H1 (cell line): ENCODE data around the gene SMIM5. TPM values are rescaled to one million over a fixed set of nuclear protein-coding genes. Genes with fewer than 3 reads are reported as not detected.

ENCODE experiments used
- CTCF ChIA-PET: fragments of 300-600 bp; sonication (Branson Sonifier 250); formaldehyde crosslinking; loops from one replicate; lab custom pipeline; 2021; ENCODE audit not compliant: partially characterized antibody; lab: Charles Lee
- POLR2A ChIA-PET: fragments of 300-600 bp; sonication (Branson Sonifier 250); formaldehyde crosslinking; loops from one replicate; lab custom pipeline; 2021; ENCODE audit warnings: inconsistent platforms; ENCODE audit not compliant: partially characterized antibody; lab: Charles Lee
- DNase-seq, 2 experiments: peaks; one replicate each; pipeline versions ENCODE4 v3.0.0 to v3.0.0-alpha.2; 2010 to 2022; ENCODE audit warnings: low spot score in 2 of 2, low read depth in 1 of 2, mixed read lengths in 1 of 2
- FAIRE-seq: peaks from 2 replicates; lab custom pipeline; 2011; peaks lifted over from hg19 to GRCh38; lab: Jason Lieb, UNC
- H2AFZ ChIP-seq: 2 replicates; pipeline ENCODE4 v1.8.1; 2012; ENCODE audit warnings: low read length, inconsistent platforms
- H2AK5ac ChIP-seq: 2 replicates; pipeline ENCODE4 v1.6.1; 2013; ENCODE audit warnings: low read depth, low read length
- H2BK120ac ChIP-seq: replicated peaks from 2 replicates; pipeline ENCODE3; 2013; ENCODE audit warnings: low read depth, low read length, inconsistent platforms
- H2BK12ac ChIP-seq: 2 replicates; pipeline ENCODE4 v1.6.1; 2013; ENCODE audit warnings: low read depth, low read length
- H2BK15ac ChIP-seq: 2 replicates; pipeline ENCODE4 v1.6.1; 2013; ENCODE audit warnings: low read length
- H2BK20ac ChIP-seq: 2 replicates; pipeline ENCODE4 v1.6.1; 2013; ENCODE audit warnings: low read length
- H2BK5ac ChIP-seq: 2 replicates; pipeline ENCODE4 v1.6.1; 2013; ENCODE audit warnings: low read depth, low read length
- H3K14ac ChIP-seq: 2 replicates; pipeline ENCODE4 v1.6.1; 2013; ENCODE audit warnings: inconsistent platforms; ENCODE audit not compliant: insufficient read length
- H3K18ac ChIP-seq: 2 replicates; pipeline ENCODE4 v1.6.1; 2013; ENCODE audit warnings: low read length; ENCODE audit errors: extremely low read depth
- H3K23ac ChIP-seq: 2 replicates; pipeline ENCODE4 v1.6.1; 2013; ENCODE audit warnings: inconsistent platforms; ENCODE audit not compliant: insufficient read length
- H3K23me2 ChIP-seq: 2 replicates; pipeline ENCODE4 v1.6.1; 2013; ENCODE audit warnings: low read depth, low read length
- H3K27ac ChIP-seq: 2 replicates; pipeline ENCODE4 v1.6.1; 2011; ENCODE audit warnings: low read depth, low read length, inconsistent platforms
- H3K27me3 ChIP-seq, 4 experiments: replicated peaks in 1 of 4; 1 replicate in 1 of 4; 2 replicates in 3 of 4; pipeline versions ENCODE4 v1.6.1 to v1.8.1; 2011 to 2013; ENCODE audit warnings: low read length in 3 of 4, mild to moderate bottlenecking in 3 of 4, inconsistent platforms in 2 of 4, mixed read lengths in 2 of 4, moderate library complexity in 1 of 4; ENCODE audit not compliant: control insufficient read depth in 3 of 4, insufficient read depth in 3 of 4; ENCODE audit errors: extremely low read depth in 1 of 4
- H3K36me3 ChIP-seq, 4 experiments: 2 replicates each; pipeline versions ENCODE4 v1.6.1 to v1.8.1; 2011 to 2013; ENCODE audit warnings: mild to moderate bottlenecking in 4 of 4, low read length in 3 of 4, moderate library complexity in 2 of 4, control low read depth in 1 of 4, inconsistent platforms in 1 of 4; ENCODE audit not compliant: insufficient read depth in 4 of 4, control insufficient read depth in 2 of 4
- H3K4ac ChIP-seq: replicated peaks from 2 replicates; pipeline ENCODE3; 2013; ENCODE audit warnings: low read length, low read depth, mixed read lengths, inconsistent platforms; ENCODE audit not compliant: insufficient read length
- H3K4me1 ChIP-seq, 4 experiments: replicated peaks in 1 of 4; 1 replicate in 1 of 4; 2 replicates in 3 of 4; pipeline versions ENCODE4 v1.6.1 to v1.8.1; 2011 to 2013; ENCODE audit warnings: low read length in 3 of 4, inconsistent platforms in 2 of 4, mixed read lengths in 1 of 4; ENCODE audit not compliant: insufficient read depth in 4 of 4, control insufficient read depth in 3 of 4
- H3K4me2 ChIP-seq, 2 experiments: 2 replicates each; pipeline versions ENCODE4 v1.6.1 to v1.8.1; 2011 to 2013; ENCODE audit warnings: low read depth in 2 of 2, low read length in 2 of 2, control low read depth in 1 of 2, inconsistent platforms in 1 of 2, mild to moderate bottlenecking in 1 of 2; ENCODE audit not compliant: insufficient read depth in 1 of 2
- H3K4me3 ChIP-seq, 4 experiments: fragments of 200-600, 300-600 bp in 1 of 4; sonication (generic), shearing (Covaris generic), sonication (Bioruptor Twin) in 1 of 4; 2 replicates each; pipeline versions ENCODE4 v1.5.1 to v1.8.1; 2011 to 2016; ENCODE audit warnings: low read length in 4 of 4, low read depth in 3 of 4, control low read depth in 2 of 4, inconsistent platforms in 2 of 4, mild to moderate bottlenecking in 2 of 4, mixed read lengths in 1 of 4, moderate library complexity in 1 of 4; ENCODE audit not compliant: insufficient read depth in 2 of 4; ENCODE audit errors: extremely low read depth in 1 of 4
- H3K56ac ChIP-seq: replicated peaks from 2 replicates; pipeline ENCODE3; 2013; ENCODE audit warnings: low read depth, mild to moderate bottlenecking, mixed read lengths, low read length, inconsistent platforms; ENCODE audit not compliant: insufficient read length
- H3K79me1 ChIP-seq: 2 replicates; pipeline ENCODE4 v1.6.1; 2013; ENCODE audit warnings: low read depth, low read length, control low read depth
- H3K79me2 ChIP-seq, 2 experiments: 2 replicates each; pipeline versions ENCODE4 v1.6.1 to v1.8.1; 2012 to 2013; ENCODE audit warnings: low read length in 2 of 2, mild to moderate bottlenecking in 2 of 2, inconsistent platforms in 1 of 2; ENCODE audit not compliant: insufficient read depth in 2 of 2, control insufficient read depth in 1 of 2
- H3K9ac ChIP-seq, 4 experiments: replicated peaks in 1 of 4; 1 replicate in 1 of 4; 2 replicates in 3 of 4; pipeline versions ENCODE4 v1.6.1 to v1.8.1; 2011 to 2013; ENCODE audit warnings: low read depth in 3 of 4, low read length in 3 of 4, control low read depth in 2 of 4, mild to moderate bottlenecking in 2 of 4, moderate library complexity in 2 of 4, inconsistent platforms in 1 of 4; ENCODE audit errors: extremely low read depth in 1 of 4
- H3K9me3 ChIP-seq, 2 experiments: 2 replicates each; pipeline versions ENCODE4 v1.6.1 to v1.8.1; 2012 to 2013; ENCODE audit warnings: mild to moderate bottlenecking in 2 of 2, moderate library complexity in 2 of 2, control low read depth in 1 of 2, inconsistent platforms in 1 of 2, low read depth in 1 of 2, low read length in 1 of 2, mixed read lengths in 1 of 2; ENCODE audit not compliant: insufficient read depth in 2 of 2
- H4K20me1 ChIP-seq, 2 experiments: replicated peaks in 1 of 2; 2 replicates each; pipeline versions ENCODE3 to v1.8.1; 2011 to 2013; ENCODE audit warnings: inconsistent platforms in 2 of 2, low read length in 2 of 2, mild to moderate bottlenecking in 1 of 2; ENCODE audit not compliant: insufficient read depth in 2 of 2, control insufficient read depth in 1 of 2
- H4K5ac ChIP-seq: 2 replicates; pipeline ENCODE4 v1.6.1; 2013; ENCODE audit warnings: low read length, low read depth, mixed read lengths, inconsistent platforms; ENCODE audit not compliant: insufficient read length
- H4K8ac ChIP-seq: 2 replicates; pipeline ENCODE4 v1.8.0; 2013; ENCODE audit warnings: mild to moderate bottlenecking, moderate library complexity, low read length, inconsistent platforms; ENCODE audit not compliant: insufficient read depth; ENCODE audit errors: extremely low read depth
- H4K91ac ChIP-seq: replicated peaks from 2 replicates; pipeline ENCODE3; 2013; ENCODE audit warnings: low read length, mixed read lengths, inconsistent platforms; ENCODE audit not compliant: insufficient read length
- KDM5A ChIP-seq: fragments of 200-600 bp; IDR thresholded peaks from 2 replicates; pipeline ENCODE4 v1.7.1; 2012; ENCODE audit warnings: mild to moderate bottlenecking, low read length, inconsistent platforms, mixed read lengths
- SP4 ChIP-seq: IDR thresholded peaks from 2 replicates; pipeline ENCODE4 v1.6.1; 2012; ENCODE audit warnings: low read length, inconsistent platforms
- WGBS, 2 experiments: shearing (Covaris generic) in 1 of 2; methylation state at CpG; one replicate each; pipeline versions ENCODE4 v1.1.6 to v1.1.7; 2013 to 2015; ENCODE audit warnings: low lambda C conversion rate in 2 of 2, mixed read lengths in 2 of 2, inconsistent platforms in 1 of 2, low coverage in 1 of 2, missing lambda C conversion rate in 1 of 2; ENCODE audit not compliant: insufficient replicate concordance in 2 of 2, insufficient coverage in 1 of 2, insufficient read length in 1 of 2; ENCODE audit errors: extremely low coverage in 1 of 2, missing lambda C conversion rate in 1 of 2; 5-methylcytosine and 5-hydroxymethylcytosine counted together
- polyA plus RNA-seq, 7 experiments: library from polyadenylated mRNA; depleted of rRNA in 3 of 7; stranded (reverse) in 5 of 7; unstranded in 2 of 7; fragments of >200 nt in 5 of 7; fragments of 200-250 nt in 2 of 7; gene quantifications; 1 replicate in 5 of 7; 2 replicates in 1 of 7; 4 replicates in 1 of 7; pipeline versions ENCODE4 v1.2.1 to v1.2.3, GENCODE V29; 2011 to 2013; ENCODE audit warnings: missing spikeins in 2 of 7, mixed read lengths in 2 of 7
- total RNA-seq: library from RNA; stranded (reverse); fragmentation: NEBNext Ultra II Directional; extraction: Animal tissue kit (Norgen Biotek cat#: 25700); gene quantifications from 2 replicates; pipeline ENCODE4 v1.2.1, GENCODE V29; 2021

SMIM5 gene
- total and polyA plus RNA-seq, 2 of the 8 experiments (the other 6 are each of a cell fraction or from before 2014, with no cell fraction given), result not detected

GRCh38 chr17:75605790-75606189 is 27.4 kb upstream of the SMIM5 start:
- no peak overlapping the region for H2AK5ac ChIP-seq
- no peak overlapping the region for H3K4me2 ChIP-seq
- WGBS, 2 experiments, result 85% methylated on average over 15 of the region's 16 CpGs; no CpG with 5 or more reads in 1 of the 2 experiments
- no peaks in the 10 kb centered on the region for H3K79me2 ChIP-seq
- TF ChIP-seq KDM5A (no peak), SP4 (no peak)
- no peak overlapping the region for H3K4me3 ChIP-seq
- H3K23me2 ChIP-seq, result no peaks in the 10 kb centered on the region
- H2BK12ac ChIP-seq, result no peak overlapping the region
- H2BK20ac ChIP-seq, result no peak overlapping the region
- H3K23ac ChIP-seq, result no peak overlapping the region
- H3K4ac ChIP-seq, result no peak overlapping the region
- H4K91ac ChIP-seq, result no peak overlapping the region
- H3K56ac ChIP-seq, result no peak overlapping the region
- no peaks in the 10 kb centered on the region; a peak in 1 of 7 replicates for H3K4me1 ChIP-seq
- POLR2A ChIA-PET, result interaction anchor here (1.3 to 1.7 kb wide), 2 partner anchors 9 to 174 kb away, joined by 3 to 4 read pairs; a partner anchor contains a TSS
- CTCF ChIA-PET, result interaction anchor here (0.6 to 59.2 kb wide), 5 partner anchors 9 to 900 kb away, joined by 3 to 2200 read pairs (median 4); partner anchors contain the start of genes RECQL5, SAP30BP and SMIM5
- no peak overlapping the region for H2BK120ac ChIP-seq
- H3K18ac ChIP-seq, result no peak overlapping the region
- peak overlapping the region; percentile 51; the same call in 1 of the 2 replicates for H4K8ac ChIP-seq
- H2AFZ ChIP-seq, result no peak overlapping the region
- H3K36me3 ChIP-seq, result no peaks in the 10 kb centered on the region
- no peak overlapping the region; the same call in 1 of the 2 replicates for H3K27ac ChIP-seq
- H3K9me3 ChIP-seq, result no peaks in the 10 kb centered on the region
- no peak overlapping the region for H2BK15ac ChIP-seq
- H3K79me1 ChIP-seq, result no peaks in the 10 kb centered on the region
- no peak overlapping the region for H2BK5ac ChIP-seq
- no peak overlapping the region for H3K9ac ChIP-seq
- peaks cover 0 to 2% of the 10 kb centered on the region in 2 experiments for H4K20me1 ChIP-seq
- H3K27me3 ChIP-seq, result no peaks in the 10 kb centered on the region
- H3K14ac ChIP-seq, result no peak overlapping the region
- FAIRE-seq (no peak), DNase-seq (no peak)
- H4K5ac ChIP-seq, result no peak overlapping the region
